ENCODE data around the gene TXNDC15.
A peak's percentile ranks its signal among the peaks of the same experiment; 100 is the strongest.
"Not testable (repeated sequence)": the region's sequence is repeated elsewhere in the genome, so short reads cannot be mapped to it uniquely, and the experiment has no call there.

Gene TXNDC15, protein sequence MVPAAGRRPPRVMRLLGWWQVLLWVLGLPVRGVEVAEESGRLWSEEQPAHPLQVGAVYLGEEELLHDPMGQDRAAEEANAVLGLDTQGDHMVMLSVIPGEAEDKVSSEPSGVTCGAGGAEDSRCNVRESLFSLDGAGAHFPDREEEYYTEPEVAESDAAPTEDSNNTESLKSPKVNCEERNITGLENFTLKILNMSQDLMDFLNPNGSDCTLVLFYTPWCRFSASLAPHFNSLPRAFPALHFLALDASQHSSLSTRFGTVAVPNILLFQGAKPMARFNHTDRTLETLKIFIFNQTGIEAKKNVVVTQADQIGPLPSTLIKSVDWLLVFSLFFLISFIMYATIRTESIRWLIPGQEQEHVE

GRCh38 chr5:134873987-134874830 lies at the start of gene TXNDC15:
TXNDC15 (plus strand) TSS chr5:134874371; CDS start chr5:134874428, 57 bp downstream.
- peak; percentile 86 for DNase-seq (ENCODE audit: low read depth)

- DNase-seq (ENCODE audit: low read depth) = no peak
Observed at GRCh38 chr5:134824681-134825080, 49.5 kb upstream of the TXNDC15 start.

DNA sequence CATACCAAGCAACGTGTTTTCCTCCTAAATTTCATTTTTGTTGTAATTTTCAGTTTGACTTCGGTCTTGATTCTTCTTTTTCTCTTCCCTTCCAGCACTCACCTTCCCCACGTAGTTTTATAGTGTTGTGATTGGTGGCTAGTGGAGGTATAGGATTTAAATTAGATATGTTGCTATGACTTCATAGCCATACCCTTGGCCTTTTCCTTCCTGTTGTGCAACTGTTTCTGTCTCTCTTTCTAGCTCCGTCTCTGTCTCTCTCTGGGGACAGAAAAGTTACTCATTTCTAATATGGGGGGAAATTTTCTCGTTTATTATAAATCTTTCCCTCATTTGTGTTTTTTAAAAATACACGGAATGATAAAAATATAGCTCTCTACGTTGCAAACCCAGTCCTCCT lies 49.0 kb upstream of the TXNDC15 start:
- no peak for DNase-seq (ENCODE audit: low read depth)

DNA sequence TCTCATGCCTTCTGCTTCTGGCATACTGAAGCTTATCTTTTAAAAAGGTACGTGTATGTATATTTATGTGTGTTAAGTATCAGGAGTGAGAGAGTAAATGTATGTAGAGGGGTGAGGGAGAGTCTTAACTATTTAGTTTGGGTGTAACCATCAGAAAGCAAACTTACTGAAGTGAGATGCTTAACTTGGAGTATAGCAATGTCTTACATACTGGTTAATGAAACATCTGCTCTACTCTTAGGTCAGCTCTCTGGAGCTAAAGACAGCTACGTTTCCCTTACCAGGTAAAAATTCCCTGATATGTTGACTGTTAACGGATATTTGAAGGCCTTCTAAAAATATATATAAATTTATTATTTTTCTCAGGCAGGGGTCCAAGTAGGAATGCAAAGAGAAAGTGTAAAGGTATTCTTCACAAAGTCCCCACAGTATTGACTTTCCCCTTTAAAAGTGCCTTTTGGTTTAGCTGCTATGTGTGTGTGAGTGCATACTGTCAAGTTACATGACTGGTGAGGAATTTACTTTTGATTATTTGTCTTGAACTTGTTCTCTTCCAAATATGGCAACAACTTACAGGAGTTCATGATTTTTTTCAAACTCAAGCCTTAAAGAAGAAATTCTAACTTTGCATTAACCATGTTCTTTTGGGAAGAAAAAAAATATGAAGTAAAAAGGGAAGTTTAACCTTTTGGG lies 40.7 kb upstream of the TXNDC15 start:
- peak; percentile 36 for DNase-seq (ENCODE audit: low read depth)

DNA sequence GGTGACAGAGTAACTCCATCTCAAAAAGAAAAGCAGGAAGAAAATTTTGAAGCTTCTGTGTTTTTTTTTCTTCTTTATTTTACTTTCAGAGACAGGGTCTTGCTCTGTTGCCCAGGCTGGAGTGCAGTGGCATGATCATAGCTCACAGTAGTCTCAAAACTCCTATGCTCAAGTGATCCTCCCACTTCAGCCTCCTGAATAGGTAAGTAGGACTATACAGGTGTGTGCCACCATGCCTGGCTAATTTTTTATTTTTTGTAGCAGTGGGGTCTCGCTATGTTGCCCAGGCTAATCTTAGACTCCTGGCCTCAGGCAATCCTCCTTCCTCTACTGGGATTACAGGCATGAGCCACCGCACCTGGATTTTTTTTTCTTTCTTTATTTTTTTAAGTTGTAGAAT lies 38.5 kb upstream of the TXNDC15 start:
- DNase-seq (ENCODE audit: low read depth) = no peak

DNA sequence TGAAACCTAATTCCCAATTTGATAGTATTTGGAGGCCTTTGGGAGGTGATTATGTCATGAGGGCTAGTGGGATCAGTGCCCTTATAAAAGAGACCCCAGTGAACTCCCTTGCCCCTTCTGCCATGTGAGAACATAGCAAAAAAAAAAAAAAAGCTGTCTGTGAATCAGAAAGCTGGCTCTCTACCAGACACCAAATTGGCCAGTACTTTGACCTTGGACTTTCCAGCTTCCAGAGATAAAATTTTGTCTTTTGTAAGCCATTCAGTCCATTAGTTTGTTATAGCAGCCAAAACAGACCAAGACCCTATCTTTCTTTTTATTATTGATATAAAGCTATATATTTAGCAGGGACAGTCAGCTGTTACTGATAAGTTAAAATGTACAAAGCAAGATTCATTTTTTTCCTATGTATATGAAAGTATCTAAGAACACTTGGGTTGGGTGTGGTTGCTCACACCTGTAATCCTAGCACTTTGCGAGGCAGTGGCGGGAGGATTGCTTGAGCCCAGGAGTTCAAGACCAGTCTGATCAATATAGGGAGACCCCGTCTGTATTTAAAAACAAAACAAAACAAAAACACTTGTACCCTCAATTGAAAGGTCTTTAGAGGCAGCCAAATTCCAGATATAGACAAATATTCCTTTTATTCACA lies 36.5 kb upstream of the TXNDC15 start:
- DNase-seq (ENCODE audit: low read depth) = no peak

- not testable (repeated sequence) for DNase-seq (ENCODE audit: low read depth)
Observed at GRCh38 chr5:134838361-134838760, 35.8 kb upstream of the TXNDC15 start.

DNA sequence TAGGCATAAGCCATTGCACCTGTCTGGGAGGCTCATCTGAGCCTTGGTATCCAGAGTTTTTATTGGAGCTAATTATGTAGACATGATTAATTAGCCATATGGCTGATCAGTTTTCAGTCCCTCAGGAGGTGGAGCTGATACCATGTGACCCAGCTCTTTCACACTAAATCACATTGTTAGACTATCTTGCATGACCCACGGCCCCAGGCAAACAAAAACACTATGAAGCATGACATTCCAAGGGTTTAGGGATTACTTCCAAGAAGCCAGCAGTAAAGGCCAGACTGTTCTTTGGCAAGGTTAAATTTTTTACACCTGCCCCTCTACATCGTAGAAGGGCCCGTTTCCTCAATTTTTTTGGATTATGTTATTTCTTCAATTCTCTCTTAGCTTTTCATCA lies 33.4 kb upstream of the TXNDC15 start:
- no peak for DNase-seq (ENCODE audit: low read depth)

DNA sequence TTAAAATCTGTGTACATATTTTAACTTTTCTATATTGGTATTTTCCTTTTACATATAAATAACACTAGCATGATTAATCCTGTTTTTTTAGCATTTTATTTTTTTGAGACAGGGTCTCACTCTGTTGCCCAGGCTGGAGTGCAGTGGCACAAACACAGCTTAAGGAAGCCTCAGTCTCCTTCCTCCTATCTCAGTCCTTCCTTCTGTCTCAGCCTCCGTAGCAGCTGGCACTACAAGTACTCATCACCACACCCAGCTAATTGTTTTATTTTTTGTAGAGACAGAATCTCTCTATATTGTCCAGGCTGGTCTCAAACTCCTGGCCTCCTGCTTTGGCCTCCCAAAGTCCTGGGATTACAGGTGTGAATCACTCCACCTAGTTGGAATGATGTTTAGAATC lies 29.9 kb upstream of the TXNDC15 start:
- DNase-seq (ENCODE audit: low read depth) = no peak

- DNase-seq (ENCODE audit: low read depth) = no peak
Observed at GRCh38 chr5:134845335-134845851, 28.8 kb upstream of the TXNDC15 start.

DNA sequence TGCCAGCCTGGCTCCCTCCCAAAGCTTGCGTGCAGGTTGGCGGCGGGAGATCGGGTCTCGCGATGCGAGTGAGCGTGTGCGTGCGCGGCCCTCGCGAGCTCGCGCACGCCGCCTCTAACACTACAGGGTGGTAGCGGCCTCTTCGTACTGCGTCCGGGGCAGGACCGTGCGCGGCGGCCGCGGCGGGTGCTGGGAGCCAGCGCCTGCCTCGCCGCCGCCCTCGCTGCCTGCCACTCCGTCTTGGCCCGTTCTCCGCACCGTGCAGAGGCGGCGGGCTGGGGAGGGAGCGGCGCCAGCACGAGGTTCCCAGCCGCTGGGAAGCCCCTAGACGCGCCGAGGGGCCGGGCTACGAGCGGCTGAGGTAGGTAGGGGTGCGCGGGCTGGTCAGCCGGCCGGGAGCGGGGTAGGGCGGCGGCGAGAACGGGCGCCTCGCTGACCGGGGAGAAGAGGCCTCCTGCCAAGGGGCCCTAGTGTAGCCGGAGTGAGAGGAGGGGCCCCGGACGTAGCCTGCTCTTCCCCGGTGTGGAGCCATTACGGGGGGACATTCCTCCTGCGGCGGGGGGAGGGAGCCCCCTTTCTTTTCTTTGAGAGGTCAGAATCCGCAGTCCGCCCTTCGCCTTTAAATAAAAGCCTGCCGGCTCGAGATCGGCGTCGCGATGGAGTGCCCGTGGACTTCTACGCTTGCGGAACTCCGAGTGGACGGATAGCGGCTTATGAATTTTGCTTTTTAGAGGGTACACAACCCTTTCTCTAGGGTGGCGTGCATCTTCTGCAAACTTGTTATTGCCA lies 28.1 kb upstream of the TXNDC15 start, which contains the start of gene C5orf24:
Gene C5orf24, plus strand, starts transcription at position 117 of the 789 bp plus-strand sequence. CDS start 8,933 bp downstream, outside the sequence.
- peak; percentile 97 for DNase-seq (ENCODE audit: low read depth)

GRCh38 chr5:134846641-134846960 lies 27.6 kb upstream of the TXNDC15 start:
- peak; percentile 6 for DNase-seq (ENCODE audit: low read depth)

DNA sequence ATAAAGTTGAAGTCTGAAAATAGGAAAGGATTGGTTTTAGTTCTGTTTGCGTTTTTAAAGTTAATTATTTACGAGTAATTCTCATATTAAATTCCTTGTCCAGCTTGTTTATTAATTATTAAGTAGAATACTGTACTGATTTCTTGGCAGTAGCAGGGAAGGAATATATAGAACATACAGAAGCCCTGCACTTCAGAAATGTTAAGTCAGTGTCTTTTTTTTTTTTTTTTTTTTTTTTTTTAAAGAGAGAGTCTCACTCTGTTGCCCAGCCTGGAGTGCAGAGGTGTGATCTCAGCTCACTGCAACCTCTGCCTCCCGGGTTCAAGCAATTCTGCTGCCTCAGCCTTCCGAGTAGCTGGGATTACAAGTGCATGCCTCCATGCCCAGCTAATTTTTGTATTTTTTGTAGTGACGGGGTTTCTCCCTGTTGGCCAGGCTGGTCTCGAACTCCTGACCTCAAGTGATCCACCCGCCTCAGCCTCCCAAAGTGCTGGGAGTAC lies 24.7 kb upstream of the TXNDC15 start:
- DNase-seq (ENCODE audit: low read depth) = not testable (repeated sequence)

GRCh38 chr5:134851307-134851923 lies 22.8 kb upstream of the TXNDC15 start:
- DNase-seq (ENCODE audit: low read depth) = peak; percentile 76

DNA sequence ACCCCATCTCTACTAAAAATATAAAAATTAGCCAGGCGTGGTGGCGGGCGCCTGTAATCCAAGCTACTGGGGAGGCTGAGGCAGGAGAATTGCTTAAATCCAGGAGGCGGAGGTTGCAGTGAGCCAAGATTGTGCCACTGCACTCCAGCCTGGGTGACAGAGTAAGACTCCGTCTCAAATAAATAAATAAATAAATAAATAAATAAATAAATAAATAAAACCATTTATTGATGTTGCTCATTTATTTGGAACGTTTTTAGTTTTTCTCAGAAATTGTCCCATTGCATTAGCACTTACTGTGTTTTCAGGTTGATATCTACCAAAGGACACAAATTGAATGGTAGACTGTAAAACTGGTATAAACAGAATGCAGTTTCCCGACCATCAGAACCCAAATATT lies 17.7 kb upstream of the TXNDC15 start:
- DNase-seq (ENCODE audit: low read depth) = not testable (repeated sequence)

DNA sequence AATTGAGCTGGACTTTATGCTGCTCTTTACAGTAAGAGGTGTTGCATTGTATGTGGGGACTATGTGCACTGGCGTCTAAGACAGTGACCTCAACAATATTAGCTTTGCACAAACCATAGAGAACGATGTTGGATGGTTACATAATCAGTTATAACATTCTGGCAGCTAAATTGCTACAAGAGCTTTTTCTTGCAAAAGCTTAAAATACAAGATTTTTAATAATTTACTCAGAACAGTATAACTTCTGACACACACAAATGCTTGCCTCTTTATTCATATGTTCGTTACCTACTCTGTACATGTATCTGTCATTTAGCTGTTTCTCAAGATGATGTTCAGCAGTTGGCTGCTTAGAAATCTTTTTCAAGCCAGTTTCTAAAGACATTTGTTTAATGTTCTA lies 16.8 kb upstream of the TXNDC15 start:
- DNase-seq (ENCODE audit: low read depth) = no peak

DNA sequence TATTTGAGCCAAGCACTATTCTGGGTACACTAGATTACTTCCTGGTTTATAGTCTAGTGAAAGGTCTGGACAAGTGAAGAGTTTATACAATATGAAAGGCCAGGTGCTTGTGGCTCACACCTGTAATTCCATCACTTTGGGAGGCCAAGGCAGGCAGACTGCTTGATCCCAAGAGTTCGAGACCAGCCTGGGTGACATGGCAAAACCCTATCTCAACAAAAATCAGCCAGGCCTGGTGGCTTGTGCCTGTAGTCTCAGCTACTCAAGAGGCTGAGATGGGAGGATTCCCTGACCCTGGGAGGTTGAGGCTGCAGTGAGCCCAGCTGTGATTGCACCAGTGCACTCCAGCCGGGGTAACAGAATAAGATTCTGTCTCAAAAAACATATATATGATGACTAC lies 9.5 kb upstream of the TXNDC15 start:
- DNase-seq (ENCODE audit: low read depth) = no peak

- DNase-seq (ENCODE audit: low read depth) = no peak
Observed at GRCh38 chr5:134873494-134873893, 677 bp upstream of the TXNDC15 start.

DNA sequence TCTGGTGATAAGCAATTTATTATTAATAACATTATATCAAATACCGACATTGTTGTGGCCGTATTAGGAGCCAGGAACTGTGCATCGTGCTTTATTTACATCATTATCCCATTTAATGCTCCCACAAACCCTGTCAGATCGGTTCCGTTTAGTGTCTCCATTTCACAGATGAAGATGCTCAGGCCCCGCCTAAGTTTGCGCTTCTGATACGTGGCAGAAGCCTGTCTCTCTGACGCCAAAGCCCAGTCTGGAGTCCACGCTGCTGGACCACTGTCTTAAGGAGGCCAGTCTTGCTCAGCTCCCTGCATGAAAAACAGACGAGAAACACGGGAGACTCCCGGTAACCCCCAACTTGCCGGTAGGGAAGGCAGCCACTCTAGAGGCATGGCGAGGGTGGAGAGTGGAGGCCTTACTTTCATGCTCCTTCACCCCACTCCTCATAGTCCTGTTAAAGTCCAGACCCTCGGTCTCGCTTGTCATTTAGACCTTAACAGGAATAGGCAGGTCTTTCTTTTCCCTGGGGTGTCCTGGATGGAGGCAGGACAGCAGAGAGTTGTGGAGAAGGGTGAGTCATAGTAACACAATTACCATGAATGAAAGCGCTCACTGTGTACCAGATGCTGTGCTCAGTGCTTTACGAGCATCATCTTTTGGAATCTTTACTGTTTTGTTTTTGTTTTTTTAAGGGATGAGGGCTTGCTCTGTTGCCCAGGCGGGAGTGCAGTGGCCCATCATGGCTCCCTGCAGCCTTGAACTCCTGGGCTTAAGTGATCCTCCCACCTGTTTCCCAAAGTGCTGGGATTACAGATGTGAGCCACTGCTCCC lies 872 bp downstream of the TXNDC15 start:
- DNase-seq (ENCODE audit: low read depth) = peak; percentile 91

Data from fibroblast of gingiva (primary cell).